Measurements from ENCODE around the gene ZNF730. TPM values are rescaled to one million over a fixed set of nuclear protein-coding genes. Genes with fewer than 3 reads are reported as not detected.
"Not testable (repeated sequence)": the region's sequence is repeated elsewhere in the genome, so short reads cannot be mapped to it uniquely, and the experiment has no call there.

ZNF730 gene
- total RNA-seq, 1 experiment from 2014 or later: not detected

DNA sequence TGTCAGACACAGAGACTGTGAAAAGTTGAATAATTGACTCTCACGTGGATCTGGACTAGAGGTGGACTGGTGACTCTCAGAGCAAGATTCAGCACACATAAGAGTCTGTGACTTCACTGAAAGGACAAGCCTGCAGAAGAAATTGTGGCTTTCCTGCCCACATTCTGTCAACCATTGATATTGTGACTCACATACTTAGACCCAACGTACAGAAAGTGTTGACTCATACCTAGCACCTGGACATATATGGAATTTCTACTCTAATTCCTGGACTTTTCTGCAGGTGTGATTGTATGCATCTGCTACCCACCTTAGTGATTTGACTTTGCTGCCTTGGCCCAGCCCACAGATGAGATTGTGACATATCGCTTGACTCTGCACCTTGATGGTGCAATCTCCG lies 15.6 kb upstream of the ZNF730 start:
- no peak overlapping the region for H3K27ac Mint-ChIP-seq (ENCODE audit: unreplicated experiment)
- DNase-seq: no peak

GRCh38 chr19:23118400-23118799 lies 1.6 kb downstream of the ZNF730 start:
- Mint-ChIP-seq H3K4me3 (ENCODE audit: low read depth, unreplicated experiment) (no peak overlapping the region), H3K27ac (ENCODE audit: unreplicated experiment) (no peak overlapping the region), H3K4me1 (ENCODE audit: low read depth, unreplicated experiment) (no peaks in the 10 kb centered on the region), H3K9me3 (ENCODE audit: low read depth, unreplicated experiment) (peaks cover 2% of the 10 kb centered on the region), H3K27me3 (ENCODE audit: unreplicated experiment) (no peaks in the 10 kb centered on the region), H3K36me3 (ENCODE audit: insufficient read depth, unreplicated experiment) (no peaks in the 10 kb centered on the region)
- intact Hi-C loops (cut with micrococcal nuclease; ENCODE audit: unreplicated experiment): no loop called here
- CTCF ChIA-PET: no interaction called here
- BruUV-seq (replicated peaks): no TSS peak
- TF ChIP-seq, protein P1, sequence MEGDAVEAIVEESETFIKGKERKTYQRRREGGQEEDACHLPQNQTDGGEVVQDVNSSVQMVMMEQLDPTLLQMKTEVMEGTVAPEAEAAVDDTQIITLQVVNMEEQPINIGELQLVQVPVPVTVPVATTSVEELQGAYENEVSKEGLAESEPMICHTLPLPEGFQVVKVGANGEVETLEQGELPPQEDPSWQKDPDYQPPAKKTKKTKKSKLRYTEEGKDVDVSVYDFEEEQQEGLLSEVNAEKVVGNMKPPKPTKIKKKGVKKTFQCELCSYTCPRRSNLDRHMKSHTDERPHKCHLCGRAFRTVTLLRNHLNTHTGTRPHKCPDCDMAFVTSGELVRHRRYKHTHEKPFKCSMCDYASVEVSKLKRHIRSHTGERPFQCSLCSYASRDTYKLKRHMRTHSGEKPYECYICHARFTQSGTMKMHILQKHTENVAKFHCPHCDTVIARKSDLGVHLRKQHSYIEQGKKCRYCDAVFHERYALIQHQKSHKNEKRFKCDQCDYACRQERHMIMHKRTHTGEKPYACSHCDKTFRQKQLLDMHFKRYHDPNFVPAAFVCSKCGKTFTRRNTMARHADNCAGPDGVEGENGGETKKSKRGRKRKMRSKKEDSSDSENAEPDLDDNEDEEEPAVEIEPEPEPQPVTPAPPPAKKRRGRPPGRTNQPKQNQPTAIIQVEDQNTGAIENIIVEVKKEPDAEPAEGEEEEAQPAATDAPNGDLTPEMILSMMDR (IDR thresholded peaks at IDR 0.05; ENCODE audit: unreplicated experiment): no peak
- DNase-seq: no peak

More for the DNA sequence above, 15.6 kb upstream of the ZNF730 start:
- CTCF ChIA-PET: no interaction called here
- TF ChIP-seq, protein P1 (IDR thresholded peaks at IDR 0.05; ENCODE audit: unreplicated experiment): no peak
- no peak overlapping the region for H3K4me3 Mint-ChIP-seq (ENCODE audit: low read depth, unreplicated experiment)
- no peaks in the 10 kb centered on the region for H3K27me3 Mint-ChIP-seq (ENCODE audit: unreplicated experiment)
- intact Hi-C loops (cut with micrococcal nuclease; ENCODE audit: unreplicated experiment): no loop called here
- H3K4me1 Mint-ChIP-seq (ENCODE audit: low read depth, unreplicated experiment): no peaks in the 10 kb centered on the region
- peaks cover 4% of the 10 kb centered on the region for H3K9me3 Mint-ChIP-seq (ENCODE audit: low read depth, unreplicated experiment)
- BruUV-seq (replicated peaks): no TSS peak
- H3K36me3 Mint-ChIP-seq (ENCODE audit: insufficient read depth, unreplicated experiment): no peaks in the 10 kb centered on the region

DNA sequence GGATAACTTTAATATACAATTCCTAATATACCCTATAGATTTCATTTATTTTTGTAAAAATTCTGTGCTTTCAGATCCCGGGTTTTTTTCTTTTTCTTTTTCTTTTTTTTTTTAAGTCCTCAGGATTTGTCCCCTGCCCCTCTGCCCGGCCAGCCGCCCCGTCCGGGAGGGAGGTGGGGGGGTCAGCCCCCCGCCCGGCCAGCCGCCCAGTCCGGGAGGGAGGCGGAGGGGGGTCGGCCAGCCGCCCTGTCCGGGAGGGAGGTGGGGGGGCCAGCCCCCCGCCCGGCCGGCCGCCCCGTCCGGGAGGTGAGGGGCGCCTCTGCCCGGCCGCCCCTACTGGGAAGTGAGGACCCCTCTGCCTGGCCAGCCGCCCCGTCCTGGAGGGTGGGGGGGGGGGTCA lies 17.4 kb downstream of the ZNF730 start:
- H3K27me3 Mint-ChIP-seq (ENCODE audit: unreplicated experiment); DNase-seq; H3K9me3 Mint-ChIP-seq (ENCODE audit: low read depth, unreplicated experiment); intact Hi-C loops (cut with micrococcal nuclease; ENCODE audit: unreplicated experiment); BruUV-seq (replicated peaks); H3K4me3 Mint-ChIP-seq (ENCODE audit: low read depth, unreplicated experiment); H3K36me3 Mint-ChIP-seq (ENCODE audit: insufficient read depth, unreplicated experiment); H3K27ac Mint-ChIP-seq (ENCODE audit: unreplicated experiment); CTCF ChIA-PET; H3K4me1 Mint-ChIP-seq (ENCODE audit: low read depth, unreplicated experiment): not testable (repeated sequence)

GRCh38 chr19:23145617-23146415 lies 29.0 kb downstream of the ZNF730 start:
- intact Hi-C loops (cut with micrococcal nuclease; ENCODE audit: unreplicated experiment): no loop called here
- Mint-ChIP-seq H3K36me3 (ENCODE audit: insufficient read depth, unreplicated experiment) (no peaks in the 10 kb centered on the region), H3K4me1 (ENCODE audit: low read depth, unreplicated experiment) (no peaks in the 10 kb centered on the region), H3K9me3 (ENCODE audit: low read depth, unreplicated experiment) (no peaks in the 10 kb centered on the region), H3K4me3 (ENCODE audit: low read depth, unreplicated experiment) (no peak overlapping the region), H3K27ac (ENCODE audit: unreplicated experiment) (no peak overlapping the region), H3K27me3 (ENCODE audit: unreplicated experiment) (no peaks in the 10 kb centered on the region)
- CTCF ChIA-PET: no interaction called here
- DNase-seq: no peak
- no TSS peak for BruUV-seq (replicated peaks)
- TF ChIP-seq, protein P1 (IDR thresholded peaks at IDR 0.05; ENCODE audit: unreplicated experiment): no peak

DNA sequence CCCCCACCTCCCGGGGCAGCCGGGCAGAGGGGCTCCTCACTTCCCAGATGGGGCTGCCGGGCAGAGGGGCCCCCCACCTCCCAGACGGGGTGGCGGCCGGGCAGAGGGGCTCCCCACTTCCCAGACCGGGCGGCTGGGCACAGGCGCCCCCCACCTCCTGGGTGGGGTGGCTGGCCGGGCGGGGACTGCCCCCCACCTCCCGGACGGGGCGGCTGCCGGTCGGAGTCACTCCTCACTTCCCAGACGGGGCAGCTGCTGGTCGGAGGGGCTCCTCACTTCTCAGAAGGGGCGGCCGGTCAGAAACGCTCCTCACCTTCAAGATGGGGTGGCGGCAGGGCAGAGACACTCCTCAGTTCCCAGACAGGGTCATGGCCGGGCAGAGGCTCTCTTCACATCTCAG lies 43.9 kb downstream of the ZNF730 start:
- Mint-ChIP-seq H3K4me3 (ENCODE audit: low read depth, unreplicated experiment) (no peak overlapping the region), H3K4me1 (ENCODE audit: low read depth, unreplicated experiment) (no peaks in the 10 kb centered on the region), H3K9me3 (ENCODE audit: low read depth, unreplicated experiment) (peaks cover 14% of the 10 kb centered on the region), H3K27me3 (ENCODE audit: unreplicated experiment) (no peaks in the 10 kb centered on the region), H3K27ac (ENCODE audit: unreplicated experiment) (no peak overlapping the region), H3K36me3 (ENCODE audit: insufficient read depth, unreplicated experiment) (no peaks in the 10 kb centered on the region)
- intact Hi-C loops (cut with micrococcal nuclease; ENCODE audit: unreplicated experiment): no loop called here
- DNase-seq: no peak
- TF ChIP-seq, protein P1 (IDR thresholded peaks at IDR 0.05; ENCODE audit: unreplicated experiment): no peak
- no TSS peak for BruUV-seq (replicated peaks)
- CTCF ChIA-PET: no interaction called here

GRCh38 chr19:23168286-23168685 lies 51.5 kb downstream of the ZNF730 start:
- BruUV-seq (replicated peaks); H3K4me1 Mint-ChIP-seq (ENCODE audit: low read depth, unreplicated experiment); H3K4me3 Mint-ChIP-seq (ENCODE audit: low read depth, unreplicated experiment); H3K27me3 Mint-ChIP-seq (ENCODE audit: unreplicated experiment); H3K9me3 Mint-ChIP-seq (ENCODE audit: low read depth, unreplicated experiment); CTCF ChIA-PET; H3K27ac Mint-ChIP-seq (ENCODE audit: unreplicated experiment); DNase-seq; H3K36me3 Mint-ChIP-seq (ENCODE audit: insufficient read depth, unreplicated experiment); intact Hi-C loops (cut with micrococcal nuclease; ENCODE audit: unreplicated experiment): not testable (repeated sequence)
